Measurements from ENCODE around the gene TUFM.
A peak's percentile ranks its signal among the peaks of the same experiment; 100 is the strongest.
"Not testable (repeated sequence)": the region's sequence is repeated elsewhere in the genome, so short reads cannot be mapped to it uniquely, and the experiment has no call there.

Gene TUFM

DNA sequence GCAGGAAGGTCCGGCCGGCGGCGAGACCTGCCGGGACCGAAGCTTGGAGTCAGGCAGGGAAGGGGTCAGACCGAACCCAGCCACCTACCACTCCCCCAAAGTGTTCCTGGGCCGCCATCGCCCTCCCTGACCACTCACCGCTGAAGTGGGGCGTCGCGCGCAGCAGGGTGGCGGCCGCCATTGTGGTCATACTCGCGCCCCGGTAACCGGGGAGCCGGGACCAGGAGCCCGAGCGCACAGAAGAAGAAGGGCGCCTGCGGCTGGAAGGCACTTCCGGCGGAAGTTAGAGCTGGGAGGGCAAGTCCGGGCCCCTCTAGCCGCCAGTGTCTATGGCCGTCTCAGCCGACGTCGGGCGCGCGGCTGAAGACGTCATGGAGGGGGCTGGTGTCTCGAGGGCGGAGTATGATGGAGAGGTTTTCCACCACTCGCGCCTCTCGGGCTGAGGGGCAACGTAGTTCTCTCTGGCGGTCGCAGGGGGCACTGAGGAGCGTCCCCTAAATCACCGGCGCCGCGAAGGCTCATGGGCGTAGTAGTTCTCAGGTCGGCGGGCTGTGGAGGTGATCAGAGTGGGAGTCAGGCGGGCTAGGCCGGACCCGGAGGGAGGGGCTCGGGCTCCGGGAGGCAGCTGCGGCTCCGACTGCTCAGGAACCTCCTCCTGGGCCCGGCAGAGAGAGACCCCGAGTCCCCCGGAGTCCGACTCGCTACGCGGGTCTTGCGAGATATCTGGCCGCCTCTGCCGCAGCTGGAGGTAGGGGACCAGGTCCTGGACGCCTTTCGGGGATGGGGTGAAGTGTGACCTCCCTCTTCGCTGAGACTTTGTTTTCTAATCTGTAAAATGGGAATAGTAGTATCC, at the start of gene TUFM:
Gene TUFM, minus strand, starts transcription at position 269 of the 853 bp plus-strand sequence. Its CDS starts 79 bp downstream, at position 190.
- TF ChIP-seq ZNF274 (IDR thresholded peaks at IDR 0.05; ENCODE audit: low read depth, low read length): no peak
- H3K4me3 ChIP-seq (ENCODE audit: low read length): peak within 1 kb of the TSS; percentile 84

DNA sequence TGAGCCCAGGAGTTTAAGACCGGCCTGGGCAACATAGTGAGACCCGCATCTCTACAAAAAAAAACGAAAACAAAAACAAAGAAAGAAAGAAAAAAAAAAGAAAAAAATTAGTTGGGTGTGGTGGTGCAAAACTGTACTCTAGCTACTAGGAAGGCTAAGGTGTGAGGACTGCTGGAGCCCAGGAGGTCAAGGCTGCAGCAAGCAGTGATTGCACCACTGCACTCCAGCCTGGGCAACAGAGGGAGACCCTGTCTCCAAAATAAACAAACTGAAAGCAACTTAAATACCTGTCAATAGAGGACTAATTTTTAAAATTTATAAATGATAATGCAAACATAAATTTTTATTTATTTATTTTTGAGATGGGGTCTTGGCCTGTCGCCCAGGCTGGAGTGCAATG, 49.5 kb upstream of the TUFM start:
- no peak overlapping the region for H3K4me3 ChIP-seq (ENCODE audit: low read length)
- TF ChIP-seq ZNF274 (IDR thresholded peaks at IDR 0.05; ENCODE audit: low read depth, low read length): no peak

DNA sequence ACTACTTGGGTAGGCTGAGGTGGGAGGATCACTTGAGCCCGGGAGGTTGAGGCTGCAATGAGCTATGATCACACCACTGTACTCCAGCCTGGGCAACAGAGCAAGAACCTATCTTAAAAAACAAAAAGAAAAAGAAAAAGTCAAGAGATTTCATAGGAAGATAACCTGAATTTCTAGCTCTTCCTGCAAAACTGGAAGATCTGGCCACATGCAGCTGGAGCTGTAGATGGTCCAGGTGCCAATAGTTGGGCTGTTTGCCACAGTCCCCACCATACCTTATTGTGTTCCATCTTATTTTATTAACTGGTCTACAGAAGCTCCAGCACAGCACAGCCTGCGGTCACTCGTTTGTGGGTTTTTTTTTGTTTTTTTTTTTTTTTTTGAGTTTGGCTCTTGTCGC, 47.1 kb upstream of the TUFM start:
- H3K4me3 ChIP-seq (ENCODE audit: low read length): no peak overlapping the region
- no peak for TF ChIP-seq ZNF274 (IDR thresholded peaks at IDR 0.05; ENCODE audit: low read depth, low read length)

DNA sequence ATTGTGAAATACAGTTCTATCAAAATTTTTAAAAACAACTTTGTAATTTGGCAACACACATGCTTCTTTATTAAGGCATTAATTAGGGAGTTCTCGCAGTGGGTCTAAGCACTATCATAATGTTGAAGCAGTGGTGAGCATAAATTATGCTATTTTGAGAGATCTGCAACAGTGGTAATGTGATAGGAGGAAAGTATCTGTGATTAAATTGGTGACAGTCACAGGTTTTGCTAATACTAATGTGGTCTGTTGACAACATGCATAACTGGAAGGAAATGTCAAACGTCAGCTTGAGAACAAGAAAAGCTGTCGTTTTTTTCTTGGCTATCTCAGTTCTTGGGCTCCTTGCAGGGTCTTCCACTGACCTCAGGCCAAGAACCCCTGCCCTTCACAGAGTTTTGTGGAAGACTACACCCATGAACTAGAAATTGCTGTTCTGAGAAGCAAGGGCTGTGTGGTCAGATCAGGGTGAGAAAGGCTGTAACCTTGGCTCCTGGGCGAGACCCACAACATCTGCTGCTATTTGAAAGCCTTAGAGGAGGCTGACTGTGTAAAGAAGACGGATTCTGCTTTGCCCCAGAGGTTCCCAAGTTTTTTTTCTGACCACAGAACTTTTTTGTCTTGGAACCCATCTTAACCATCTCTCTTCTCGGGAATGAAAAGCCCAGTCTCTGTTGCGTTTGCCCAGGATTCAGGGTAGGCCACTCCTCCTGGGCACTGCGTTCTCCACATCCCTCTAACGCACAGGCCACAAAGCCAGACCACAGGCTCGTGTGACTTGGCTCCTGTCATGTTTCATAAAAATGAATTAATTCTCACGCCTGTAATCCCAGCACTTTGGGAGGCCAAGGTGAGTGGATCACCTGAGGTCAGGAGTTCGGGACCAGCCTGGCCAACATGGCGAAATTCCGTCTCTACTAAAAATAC, 46.1 kb upstream of the TUFM start:
- no peak for TF ChIP-seq ZNF274 (IDR thresholded peaks at IDR 0.05; ENCODE audit: low read depth, low read length)

DNA sequence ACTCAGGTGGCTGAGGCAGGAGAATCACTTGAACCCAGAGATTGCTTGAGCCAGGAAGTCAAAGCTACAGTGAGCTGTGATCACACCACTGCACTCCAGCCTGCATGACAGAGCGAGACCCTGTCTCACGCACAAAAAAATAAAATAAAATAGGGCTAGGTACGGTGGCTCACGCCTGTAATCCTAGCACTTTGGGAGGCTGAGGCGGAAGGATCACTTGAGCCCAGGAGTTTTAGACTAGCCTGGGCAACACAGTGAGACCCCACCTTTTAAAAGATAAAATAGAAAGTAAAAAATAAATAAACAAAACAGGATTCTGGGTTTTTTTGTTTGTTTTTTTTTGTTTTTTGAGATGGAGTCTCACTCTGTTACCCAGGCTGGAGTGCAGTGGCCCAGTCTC, 44.2 kb upstream of the TUFM start:
- not testable (repeated sequence) for H3K4me3 ChIP-seq (ENCODE audit: low read length)

More for the DNA sequence above, 46.1 kb upstream of the TUFM start:
- no peak overlapping the region for H3K4me3 ChIP-seq (ENCODE audit: low read length)

DNA sequence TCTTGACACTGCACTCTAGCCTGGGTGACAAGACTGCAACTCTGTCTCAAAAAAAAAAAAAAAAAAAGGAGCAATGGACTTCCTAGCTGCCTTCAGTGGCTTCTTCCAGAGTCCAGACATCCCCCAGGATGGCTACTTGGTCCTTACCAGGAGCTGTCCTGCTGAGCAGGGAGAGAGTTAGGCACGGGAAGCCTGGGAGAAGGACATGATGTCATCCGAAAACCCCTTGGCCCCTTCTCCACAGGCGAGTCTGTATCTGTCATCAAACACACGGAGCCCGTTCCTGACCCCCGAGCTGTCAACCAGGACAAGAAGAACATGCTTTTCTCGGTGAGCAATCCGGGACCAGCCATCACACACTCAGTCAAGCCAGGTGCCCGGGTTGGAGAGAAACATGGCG, 40.8 kb upstream of the TUFM start:
- H3K4me3 ChIP-seq (ENCODE audit: low read length): no peak overlapping the region
- TF ChIP-seq ZNF274 (IDR thresholded peaks at IDR 0.05; ENCODE audit: low read depth, low read length): no peak

DNA sequence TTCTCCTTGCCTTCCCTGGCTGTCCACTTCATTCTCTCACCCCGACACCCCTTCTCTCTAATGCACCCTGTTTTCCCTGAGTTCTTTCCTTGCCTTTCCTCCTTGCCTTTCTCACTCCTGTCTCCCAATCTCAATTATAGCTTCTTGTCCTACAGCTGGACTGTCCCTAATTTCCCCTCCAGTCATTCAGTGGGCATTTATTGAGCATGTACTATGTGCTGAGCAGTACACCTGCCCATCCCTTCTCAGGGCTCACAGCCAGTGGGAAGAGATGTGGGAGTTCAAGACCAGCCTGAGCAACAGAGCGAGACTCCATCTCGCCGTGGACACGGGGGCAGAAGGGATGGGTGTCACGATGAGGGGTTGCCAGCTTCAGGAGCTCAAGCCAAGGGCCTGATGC, 37.9 kb upstream of the TUFM start:
- no peak for TF ChIP-seq ZNF274 (IDR thresholded peaks at IDR 0.05; ENCODE audit: low read depth, low read length)
- no peak overlapping the region for H3K4me3 ChIP-seq (ENCODE audit: low read length)

DNA sequence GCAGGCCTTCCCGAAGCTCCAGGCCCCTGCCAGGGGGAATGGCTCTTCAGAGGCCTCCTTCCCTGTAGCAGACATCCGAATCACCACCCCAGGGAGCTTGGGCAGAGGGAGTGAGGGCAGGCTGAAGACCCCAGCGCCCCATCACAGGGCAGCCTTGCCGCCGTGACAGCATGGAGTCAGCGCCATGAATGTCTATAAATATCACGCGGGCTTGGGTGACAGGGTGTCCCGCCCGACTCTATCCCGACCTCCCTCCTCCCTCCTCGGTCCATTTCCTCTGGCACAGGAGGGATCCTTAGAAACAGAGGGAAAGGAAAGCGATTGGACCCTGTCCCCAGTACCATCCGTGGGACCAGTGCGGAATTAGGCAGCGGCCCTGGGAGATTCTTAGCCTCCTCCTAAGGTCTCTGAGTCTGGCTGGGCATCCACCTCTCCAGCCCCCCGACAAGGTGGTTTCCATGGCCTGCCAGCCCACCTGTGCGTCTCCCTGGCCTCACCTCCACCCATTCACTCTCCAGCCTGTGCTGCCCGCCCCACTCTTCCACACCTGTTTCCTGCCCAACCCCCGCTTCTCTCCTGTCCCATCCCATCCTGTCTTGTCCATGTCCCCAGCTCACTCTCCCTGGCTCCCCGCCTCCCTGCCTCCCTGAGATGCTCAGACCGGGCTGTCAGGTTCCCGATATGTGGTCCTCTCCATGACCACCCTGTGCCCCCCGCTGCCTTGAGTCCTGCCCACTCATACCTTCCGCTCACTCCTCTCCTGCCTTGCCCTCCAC, 37.3 kb upstream of the TUFM start:
- no peak for TF ChIP-seq ZNF274 (IDR thresholded peaks at IDR 0.05; ENCODE audit: low read depth, low read length)
- H3K4me3 ChIP-seq (ENCODE audit: low read length): no peak overlapping the region

DNA sequence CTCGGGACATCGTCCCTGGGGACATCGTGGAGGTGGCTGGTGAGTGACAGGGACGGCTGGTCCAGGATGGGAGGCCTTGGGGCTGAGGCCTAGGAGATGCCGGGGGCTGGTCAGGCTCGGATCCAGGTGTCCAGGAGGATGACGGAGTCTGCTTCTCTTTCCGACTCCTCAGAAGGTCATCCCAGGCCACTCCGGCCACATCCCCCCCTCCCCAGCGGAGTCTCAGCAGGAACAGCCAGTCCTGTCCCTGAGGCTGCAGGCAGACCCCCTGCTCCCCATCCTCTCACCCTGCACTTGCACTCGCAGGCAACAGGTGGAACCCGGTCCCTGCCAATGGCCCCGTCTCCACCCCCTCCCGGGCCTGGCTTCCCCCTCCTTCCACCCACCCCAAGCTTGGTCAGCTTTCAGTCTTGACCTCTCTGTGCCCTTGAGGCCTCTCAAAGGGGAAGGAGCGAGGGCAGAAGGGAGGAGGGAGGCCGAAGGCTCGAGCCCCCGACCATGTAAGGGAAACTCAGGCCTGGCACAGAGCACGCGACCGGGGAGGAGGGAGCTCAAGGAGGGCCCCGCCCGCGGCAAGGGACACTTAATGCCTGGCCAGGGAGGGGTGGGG, 36.5 kb upstream of the TUFM start:
- no peak overlapping the region for H3K4me3 ChIP-seq (ENCODE audit: low read length)

DNA sequence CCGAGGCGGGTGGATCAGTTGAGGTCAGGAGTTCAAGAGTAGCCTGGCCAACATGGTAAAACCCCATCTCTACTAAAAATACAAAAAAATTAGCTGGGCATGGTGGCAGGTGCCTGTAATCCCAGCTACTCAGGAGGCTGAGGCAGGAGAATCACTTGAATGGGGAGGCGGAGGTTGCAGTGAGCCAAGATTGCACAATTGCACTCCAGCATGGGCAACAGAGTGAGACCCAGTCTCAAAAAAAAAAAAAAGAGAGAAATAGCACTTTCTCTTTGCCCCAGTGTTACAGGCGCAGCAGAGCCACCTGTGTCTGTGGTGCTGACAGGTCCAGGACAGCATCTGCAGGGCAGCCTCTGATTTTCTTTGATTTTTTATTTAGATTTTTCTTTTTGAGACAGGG, 35.4 kb upstream of the TUFM start:
- H3K4me3 ChIP-seq (ENCODE audit: low read length): not testable (repeated sequence)

More for the DNA sequence above, 36.5 kb upstream of the TUFM start:
- no peak for TF ChIP-seq ZNF274 (IDR thresholded peaks at IDR 0.05; ENCODE audit: low read depth, low read length)

DNA sequence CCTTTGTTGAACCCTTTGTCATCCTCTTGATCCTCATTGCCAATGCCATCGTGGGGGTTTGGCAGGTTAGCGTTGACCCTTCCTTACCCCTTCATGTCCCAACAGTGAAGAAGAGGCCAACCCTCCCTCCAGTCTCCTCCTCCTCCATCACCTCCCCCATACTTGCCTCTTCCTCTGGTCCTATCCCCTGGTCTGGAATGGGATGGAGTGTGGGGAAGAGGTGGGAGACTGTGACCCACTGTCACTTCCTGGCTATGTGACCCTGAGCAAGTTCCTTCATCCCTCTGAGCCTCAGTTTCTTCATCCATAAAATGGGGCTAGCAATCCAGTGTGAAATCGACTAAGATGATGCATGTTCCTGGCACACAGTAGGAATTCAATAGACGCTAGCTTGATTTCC, 34.8 kb upstream of the TUFM start:
- TF ChIP-seq ZNF274 (IDR thresholded peaks at IDR 0.05; ENCODE audit: low read depth, low read length): no peak
- no peak overlapping the region for H3K4me3 ChIP-seq (ENCODE audit: low read length)

DNA sequence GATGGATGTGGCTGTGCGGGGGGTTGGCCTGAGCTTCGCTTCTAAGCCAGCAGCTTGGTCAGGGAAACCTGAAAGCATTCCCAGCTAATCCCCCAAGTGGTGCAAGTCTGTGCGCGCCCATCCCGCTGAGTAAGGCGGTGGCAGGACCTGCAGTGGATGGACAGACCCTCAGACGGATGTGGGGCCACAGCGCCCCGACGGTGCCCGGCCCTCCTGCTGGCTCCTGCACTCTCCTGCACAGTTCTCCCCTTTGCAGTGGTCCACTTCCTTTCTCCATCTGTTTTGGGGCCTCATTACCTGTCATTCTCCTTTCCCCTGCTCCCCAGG, 34.4 kb upstream of the TUFM start:
- TF ChIP-seq ZNF274 (IDR thresholded peaks at IDR 0.05; ENCODE audit: low read depth, low read length): no peak
- H3K4me3 ChIP-seq (ENCODE audit: low read length): no peak overlapping the region; the same call in 1 of the 2 replicates

DNA sequence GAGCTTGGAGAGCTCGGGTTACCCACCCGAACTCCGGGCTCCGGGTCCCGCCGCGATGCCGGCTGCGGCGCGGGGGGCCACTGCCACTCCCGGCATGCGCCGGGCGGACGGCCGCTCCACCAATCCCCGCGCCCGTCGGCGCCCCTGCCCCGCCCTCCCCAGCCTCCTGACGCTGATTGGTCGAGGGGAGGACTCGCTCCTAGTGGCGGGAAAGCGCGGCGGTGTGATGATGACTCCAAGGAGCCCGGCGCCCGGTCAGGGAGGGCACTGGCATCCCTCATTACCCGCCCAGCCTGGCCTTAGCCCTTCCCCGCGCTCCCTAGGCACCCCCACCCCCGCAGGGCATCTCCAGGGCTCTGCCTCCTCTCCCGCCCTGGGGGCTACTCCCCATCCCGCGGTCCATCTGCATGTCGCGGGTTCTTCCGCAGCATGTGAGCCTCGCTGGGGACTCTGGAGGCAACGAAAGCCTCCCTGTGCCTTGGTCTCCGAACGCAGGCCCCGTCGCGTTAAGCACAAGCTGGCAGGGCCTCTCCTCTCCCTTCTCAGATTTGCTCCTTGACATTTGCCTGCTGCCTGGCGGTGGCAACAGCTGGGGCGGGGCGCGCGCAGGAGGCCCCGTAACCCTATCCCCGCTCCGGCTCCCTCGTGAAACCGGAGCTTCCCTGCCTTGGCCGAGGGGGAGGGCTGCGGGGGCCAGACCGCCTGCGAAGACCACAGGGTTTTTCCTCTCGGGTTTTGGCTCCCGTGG, 33.9 kb upstream of the TUFM start:
- peak overlapping the region; percentile 64 for H3K4me3 ChIP-seq (ENCODE audit: low read length)
- TF ChIP-seq ZNF274 (IDR thresholded peaks at IDR 0.05; ENCODE audit: low read depth, low read length): no peak

Data from GM08714 (cell line).